HG02759 (cell line): ENCODE results near the gene DYRK1A.
A peak's percentile ranks its signal among the peaks of the same experiment; 100 is the strongest.
"Not testable (repeated sequence)": the region's sequence is repeated elsewhere in the genome, so short reads cannot be mapped to it uniquely, and the experiment has no call there.

Source experiments
- ATAC-seq: cut with Tn5 transposase; IDR thresholded peaks from one replicate; pipeline ENCODE4 v1.9.1; 2021; ENCODE audit warnings: mild to moderate bottlenecking, moderate library complexity; ENCODE audit not compliant: unreplicated experiment

Gene DYRK1A

DNA sequence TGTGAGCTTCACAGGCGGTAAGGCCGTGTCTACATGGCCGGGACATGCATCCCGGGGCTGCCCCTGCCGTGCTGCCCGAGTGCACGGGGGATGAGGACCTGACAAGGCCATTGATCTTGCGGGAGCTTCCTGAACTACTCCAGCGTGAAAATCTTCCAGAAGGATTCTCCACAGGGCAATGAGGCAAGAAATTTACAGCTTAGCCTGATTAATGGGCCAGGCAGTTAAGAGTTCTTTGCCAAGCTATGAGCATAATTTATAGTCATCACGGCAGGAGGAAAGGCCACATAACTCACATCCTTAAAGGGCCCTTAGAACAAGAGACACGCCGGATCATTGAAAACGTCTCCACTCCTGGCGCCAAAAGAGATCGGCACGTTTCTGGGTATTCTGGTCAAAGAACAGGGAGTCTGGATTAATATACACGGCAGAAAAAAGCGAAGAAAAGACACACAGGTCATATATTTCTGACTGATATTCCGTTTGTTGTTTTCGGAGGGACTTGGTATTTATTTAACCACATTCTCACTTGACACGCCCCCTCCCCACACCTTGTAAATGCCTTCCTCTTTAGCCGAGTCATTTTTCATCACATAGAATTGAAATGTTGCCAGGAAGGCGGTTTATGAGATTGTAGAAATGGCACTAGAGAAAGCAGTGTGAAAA, 180.5 kb downstream of the DYRK1A start:
- no peak for ATAC-seq

DNA sequence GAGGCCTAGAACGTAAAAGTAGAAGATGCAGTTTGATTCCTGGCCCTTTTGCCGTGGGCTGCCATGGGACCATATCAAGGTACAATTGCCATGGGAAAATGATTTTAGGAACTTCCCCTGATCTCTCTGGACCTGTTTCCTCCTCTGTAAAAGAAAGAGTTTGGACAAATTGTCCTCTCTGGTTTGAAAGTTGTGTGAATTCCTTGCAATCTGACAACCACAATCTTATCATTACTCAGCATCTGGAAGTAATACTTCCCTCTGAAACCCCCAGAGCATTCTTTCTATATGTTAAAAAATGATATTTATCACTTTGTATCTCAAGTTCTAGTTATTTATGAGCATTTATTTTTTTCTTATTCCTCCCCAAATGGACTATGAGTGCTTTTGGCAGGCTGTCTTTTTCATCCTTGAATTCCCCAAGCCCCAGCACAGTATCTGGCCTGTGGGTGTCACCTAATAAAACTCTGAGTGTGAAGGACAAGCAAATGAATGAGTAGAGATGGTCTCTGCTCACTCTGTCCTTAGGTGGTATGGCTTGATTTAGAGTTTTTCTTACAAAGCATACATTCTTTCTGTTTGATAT, 181.1 kb downstream of the DYRK1A start:
- no peak for ATAC-seq

DNA sequence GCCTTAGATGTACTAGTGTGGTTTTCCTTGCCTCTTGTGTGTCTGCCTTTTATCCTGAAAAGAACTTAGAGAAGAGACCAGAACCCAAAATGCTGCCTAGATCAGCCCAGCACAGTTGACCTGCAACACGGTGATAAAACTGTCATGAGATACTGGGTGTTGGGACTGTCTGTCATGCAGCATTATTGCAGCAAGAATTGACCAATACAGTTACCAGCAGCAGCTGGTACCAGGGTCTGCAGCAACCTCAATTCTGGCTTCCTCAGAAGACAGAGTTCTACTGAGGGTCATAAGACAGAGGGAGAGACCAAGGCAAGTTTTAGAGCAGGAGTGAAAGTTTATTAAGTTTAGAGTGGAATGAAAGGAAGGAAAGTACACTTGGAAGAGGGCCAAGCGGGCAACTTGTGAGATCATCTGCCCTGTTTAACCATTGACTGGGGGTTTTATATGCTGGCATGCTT, 182.0 kb downstream of the DYRK1A start:
- ATAC-seq, result no peak

DNA sequence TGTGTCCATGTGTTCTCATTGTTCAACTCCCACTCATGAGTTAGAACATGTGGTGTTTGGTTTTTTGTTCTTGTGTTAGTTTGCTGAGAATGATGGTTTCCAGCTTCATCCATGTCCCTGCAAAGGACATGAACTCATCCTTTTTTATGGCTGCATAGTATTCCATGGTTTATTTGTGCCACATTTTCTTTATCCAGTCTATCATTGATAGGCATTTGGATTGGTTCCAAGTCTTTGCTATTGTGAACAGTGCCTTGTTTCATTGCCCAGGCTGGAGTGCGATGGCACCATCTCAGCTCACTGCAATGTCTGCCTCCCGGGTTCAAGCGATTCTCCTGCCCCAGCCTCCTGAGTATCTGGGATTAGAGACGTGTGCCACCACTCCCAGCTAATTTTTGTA, 183.2 kb downstream of the DYRK1A start:
- ATAC-seq, result not testable (repeated sequence)

DNA sequence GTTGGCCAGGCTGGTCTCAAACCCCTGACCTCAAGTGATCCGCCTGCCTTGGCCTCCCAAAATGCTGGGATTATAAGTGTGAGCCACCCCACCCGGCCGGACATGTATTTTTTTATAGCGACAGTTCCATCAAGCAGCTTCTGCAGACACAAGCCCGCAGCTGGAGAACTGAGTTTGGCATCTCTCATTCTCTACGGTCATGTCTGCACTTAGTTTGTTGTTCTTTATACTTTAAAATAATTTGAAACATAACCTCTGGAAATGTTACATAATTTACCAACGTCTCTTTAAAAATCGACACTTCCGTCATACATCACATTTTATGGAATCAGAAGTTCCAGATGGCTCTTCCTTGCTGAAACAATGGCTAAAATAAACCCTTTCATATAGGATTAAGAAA, 183.6 kb downstream of the DYRK1A start:
- ATAC-seq, result no peak

DNA sequence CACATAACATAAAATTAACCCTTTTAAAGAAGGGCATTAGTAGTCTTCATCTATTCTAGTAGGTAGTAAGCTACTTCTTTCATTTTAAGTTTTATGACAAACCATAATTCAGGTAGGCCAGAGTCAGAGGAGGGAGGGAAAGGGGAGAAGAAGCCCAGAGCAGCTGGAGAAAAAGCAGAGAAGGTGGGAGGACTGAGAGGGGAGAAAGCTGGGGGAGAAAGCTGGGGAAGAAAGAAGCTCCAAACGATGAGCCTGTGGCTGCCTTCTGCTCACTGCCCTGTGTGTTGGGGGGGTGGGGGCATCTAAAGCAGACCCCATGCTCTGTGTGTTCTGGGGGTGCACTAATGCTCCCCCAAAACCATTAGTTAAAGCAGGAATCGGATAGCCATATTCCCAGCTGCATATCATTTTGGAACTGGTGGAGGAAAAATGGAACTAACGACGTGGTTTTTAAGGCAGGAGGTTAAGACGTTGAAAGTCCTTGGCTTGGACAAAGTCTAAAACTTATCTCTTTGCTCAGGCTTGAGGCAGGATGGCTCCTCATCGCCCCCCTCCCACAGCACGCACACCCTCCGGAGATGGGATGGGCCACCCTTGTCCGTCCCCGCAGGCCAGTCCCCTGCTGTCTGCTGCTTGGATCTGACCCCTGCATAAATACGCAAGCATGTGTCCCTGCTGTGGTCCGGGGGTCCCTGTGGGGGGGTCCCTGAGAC, 184.2 kb downstream of the DYRK1A start:
- ATAC-seq, result no peak

DNA sequence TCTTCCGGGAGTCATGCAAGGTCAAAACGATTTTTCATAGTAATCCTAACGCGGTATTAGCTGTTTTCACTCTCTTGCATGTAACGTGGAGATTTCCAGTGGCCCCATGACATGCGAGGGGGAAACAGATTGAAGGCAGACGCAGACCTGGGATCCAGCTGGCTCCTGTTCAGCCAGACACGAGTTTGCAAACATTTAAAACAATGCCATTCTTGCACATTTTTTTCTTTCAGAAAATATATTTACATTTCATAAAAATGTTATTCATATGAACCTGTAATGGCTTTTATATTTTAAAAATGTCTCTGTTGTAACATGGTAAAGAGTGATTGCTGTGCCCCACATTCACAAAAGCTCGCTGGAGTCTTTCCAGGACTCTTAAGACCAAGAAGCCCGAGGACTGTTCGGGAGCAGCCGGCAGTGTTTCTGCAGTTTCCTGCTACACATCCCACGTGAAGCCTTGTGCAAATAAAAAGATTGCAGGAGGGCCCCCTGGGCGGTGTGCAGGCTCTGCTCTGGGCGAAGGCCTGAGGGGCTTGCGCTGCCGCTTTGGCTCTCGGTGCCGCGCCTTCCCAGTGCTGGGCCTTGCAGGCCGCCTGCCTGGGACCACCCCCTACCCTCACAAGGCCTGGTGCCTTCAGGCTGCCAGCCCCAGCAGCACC, 184.9 kb downstream of the DYRK1A start:
- ATAC-seq, result no peak

DNA sequence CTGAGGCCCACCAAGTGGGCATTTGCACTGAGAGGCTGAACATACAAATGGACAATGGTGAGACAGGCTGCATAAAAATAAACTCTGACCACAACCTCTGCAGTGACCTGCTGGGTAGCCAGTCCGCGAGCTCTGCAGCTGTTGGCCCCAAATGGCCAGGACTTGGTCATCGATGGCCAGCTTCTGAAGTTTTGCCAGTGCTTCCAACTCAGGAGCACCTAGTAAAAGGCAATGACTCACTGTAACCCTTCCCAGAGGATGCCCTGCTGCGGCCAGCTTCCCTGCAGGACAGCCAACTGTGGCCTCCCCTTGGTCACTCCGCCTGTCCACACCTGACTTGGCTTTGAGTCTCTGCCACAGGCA, 185.4 kb downstream of the DYRK1A start:
- no peak for ATAC-seq

DNA sequence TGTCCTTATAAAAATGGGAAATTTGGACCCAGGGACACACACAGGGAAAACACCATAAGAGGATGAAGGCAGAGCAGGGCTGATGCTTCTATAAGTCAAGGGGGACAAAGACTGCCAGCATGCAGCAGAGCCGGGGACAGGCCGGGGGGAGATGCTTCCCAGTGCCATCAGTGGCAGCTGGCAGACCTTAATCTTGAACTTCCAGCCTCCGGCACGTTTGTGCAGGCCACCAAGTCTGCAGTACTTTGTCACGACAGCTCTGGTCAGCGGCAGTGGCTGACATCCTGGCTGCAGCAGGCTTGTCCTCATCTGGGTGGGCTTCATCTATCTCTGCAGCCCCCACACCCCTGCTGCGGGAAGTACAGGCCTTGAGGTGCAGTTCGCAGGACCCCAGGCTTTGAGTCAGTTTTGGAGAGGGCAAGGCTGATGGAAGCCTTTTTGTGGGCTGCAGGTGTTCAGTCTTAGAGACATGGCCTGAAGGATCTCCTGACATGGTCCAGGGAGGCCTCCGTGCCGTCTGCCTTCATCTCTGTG, 186.0 kb downstream of the DYRK1A start:
- no peak for ATAC-seq

DNA sequence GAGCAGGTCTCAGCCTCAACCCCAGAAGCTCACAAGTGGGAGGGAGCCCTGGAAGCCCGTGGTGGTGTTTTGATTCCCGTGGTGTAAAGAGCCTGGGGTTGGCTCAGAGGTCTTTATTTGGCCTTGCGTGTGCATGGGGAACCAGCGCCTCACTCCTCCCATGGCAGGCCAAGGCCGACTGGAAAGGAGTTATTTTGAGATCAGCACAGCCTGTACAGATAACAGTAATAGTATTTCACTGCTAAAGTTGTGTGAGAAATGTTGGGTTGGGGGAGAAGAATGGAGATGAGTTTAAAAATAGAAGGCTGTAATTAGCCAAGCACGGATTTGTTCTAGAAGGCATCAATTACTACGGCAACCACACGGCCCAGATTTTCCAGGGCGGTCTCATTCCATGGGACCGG, 186.5 kb downstream of the DYRK1A start:
- ATAC-seq, result no peak

DNA sequence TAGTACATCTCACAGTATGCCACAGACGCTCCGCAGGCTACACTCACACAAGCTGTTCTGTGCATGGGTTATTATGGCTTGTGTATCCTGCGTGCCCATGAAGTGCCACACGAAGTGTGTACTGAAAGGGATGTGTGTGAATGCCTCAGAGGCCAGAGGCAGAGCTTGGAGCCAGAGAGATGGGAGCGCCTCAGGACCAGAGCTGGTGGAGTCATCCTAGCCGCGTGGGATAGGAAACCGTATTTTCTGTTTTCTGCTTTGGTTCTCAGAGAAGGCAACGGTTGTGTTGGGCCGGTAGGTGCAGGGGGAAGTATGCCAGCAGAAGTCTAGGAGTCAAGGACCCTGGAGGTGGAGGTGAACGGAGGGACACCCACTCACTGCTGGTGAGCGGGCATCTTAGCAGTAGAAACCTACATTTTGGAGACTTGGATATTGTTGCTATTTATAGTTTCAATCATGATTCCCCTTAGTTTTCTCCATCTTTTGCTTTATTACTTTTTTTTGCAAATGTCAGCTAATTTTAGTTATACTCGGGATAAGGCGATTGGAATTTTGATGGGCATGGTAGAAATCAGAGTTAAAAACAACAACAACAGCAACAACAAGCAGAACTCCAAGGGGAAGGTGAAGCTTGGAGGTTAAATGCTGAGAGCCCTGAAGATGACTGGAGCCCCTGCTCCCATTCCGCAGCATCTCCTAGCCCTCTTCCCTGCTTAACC, 188.2 kb downstream of the DYRK1A start:
- ATAC-seq, result no peak

DNA sequence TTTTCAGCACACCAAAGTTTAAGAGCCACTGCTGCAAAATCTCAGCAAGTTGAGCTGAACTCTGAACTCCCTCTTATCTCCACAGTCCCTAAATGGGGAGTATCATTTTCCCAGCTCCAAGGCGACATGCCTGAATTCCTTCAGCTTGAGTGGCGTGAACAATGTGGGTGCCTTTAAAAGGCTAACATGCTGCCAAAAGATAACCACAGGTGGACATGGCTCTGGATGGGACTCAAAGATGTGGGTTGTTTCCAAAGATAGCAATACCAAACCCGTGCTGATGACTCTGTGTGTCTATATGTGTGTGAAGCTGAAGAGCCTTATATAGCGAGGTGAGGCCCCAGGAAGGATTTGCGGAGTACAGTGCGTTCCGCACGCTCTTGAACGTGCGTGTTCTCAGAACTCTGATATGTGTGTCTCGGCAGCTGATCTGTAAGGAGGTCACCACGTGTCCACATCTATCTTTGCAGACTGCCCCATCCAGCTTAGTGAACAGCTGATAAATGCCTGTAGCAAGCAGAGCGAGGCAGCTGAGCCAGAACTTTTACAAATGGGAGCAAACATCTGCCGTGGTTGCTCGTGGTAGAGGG, 189.2 kb downstream of the DYRK1A start:
- no peak for ATAC-seq

DNA sequence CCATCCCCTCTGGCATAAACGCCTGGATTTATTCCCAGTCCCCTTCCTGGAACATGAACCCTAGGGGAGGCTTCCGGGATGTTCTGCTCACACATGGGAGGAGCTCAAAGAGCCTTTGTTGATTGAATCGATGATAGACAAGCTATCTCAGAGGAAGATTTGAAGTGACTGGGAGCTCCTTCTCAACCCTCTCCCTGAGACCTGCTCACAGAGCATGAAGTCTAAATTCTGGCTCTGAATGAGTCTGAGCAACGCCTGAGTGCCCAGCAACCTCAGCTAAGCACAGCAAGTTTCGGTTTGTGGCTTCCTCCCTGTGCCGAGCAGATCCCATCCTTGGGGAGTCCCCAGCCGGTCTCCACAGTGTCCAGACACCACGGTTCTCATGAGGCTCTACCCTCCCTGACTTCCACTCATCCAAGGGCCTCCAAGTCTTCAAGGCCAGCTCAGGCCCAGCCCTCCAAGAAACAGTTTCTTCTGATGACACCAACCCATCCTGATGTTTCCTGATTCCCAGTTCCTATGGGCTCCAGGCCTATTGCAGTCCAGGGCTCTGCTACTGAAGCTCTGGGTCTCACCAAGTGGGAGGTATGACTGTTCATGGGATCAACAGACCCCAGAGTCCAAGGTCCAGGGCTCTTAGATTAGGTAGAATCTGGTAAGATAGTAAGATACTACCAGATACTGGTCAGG, 190.8 kb downstream of the DYRK1A start:
- ATAC-seq, result peak; percentile 98

DNA sequence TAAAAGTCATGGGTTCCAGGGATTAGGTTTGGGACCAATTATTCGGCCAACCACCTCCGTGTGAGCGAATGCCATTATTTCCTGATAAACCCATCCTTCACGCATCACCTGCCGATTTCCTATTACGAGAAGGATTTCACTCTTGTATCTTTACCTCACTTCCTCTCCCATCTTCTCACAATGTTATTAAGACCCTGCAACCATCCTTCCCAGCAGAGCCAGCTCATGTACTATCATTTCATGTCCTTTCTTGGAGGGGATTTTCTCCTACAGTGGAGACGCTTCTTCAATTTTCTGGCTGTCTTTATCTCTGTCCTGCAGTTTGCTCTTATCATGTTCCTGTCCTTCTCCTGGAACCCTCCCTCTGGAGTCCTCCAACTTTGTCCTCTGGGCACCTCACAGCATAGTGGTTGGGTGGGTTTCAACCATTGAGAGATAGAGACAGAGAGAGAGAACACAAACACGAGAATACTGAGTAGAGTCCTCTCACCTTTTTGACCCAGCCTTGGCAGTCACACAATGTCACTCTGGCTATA, 192.2 kb downstream of the DYRK1A start:
- ATAC-seq, result no peak

DNA sequence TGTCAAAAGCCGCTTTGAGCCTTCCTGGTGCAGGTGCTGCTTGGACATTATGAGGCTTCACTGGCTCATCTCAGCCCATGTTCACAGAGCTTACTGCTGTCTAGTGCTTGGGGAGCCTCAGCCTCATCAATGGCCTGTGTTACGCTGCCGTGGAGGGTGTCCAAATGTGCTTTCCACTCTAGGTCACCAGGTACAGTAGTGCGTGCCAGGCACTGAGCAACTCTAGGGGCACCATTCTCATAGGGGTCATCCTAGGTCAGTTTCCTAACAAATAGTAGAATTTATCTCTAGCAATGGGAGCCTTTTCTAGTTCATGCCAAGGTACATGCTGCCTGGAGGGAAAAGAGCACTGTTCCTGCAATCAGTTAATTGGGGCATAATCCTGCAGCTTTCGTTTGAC, 193.8 kb downstream of the DYRK1A start:
- ATAC-seq, result no peak

DNA sequence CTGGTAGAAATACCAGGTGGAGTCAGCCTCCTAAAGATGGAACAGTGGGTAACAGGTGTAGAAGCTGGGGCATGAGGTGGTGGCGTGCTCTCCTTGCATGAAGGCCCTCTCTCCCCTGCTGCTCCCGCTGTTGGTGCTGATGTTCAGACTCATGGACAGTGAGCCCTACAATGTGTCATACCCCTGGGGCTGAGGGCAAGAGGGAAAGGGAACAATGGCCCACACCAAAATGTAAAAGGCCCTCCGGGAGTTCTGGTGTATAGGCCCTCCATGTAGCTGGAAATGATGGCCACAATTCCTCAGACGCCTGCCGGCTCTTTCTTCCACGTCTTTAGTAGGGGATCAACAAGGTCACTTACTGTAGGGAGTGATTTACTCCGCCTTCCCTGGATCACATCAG, 194.9 kb downstream of the DYRK1A start:
- ATAC-seq, result no peak

DNA sequence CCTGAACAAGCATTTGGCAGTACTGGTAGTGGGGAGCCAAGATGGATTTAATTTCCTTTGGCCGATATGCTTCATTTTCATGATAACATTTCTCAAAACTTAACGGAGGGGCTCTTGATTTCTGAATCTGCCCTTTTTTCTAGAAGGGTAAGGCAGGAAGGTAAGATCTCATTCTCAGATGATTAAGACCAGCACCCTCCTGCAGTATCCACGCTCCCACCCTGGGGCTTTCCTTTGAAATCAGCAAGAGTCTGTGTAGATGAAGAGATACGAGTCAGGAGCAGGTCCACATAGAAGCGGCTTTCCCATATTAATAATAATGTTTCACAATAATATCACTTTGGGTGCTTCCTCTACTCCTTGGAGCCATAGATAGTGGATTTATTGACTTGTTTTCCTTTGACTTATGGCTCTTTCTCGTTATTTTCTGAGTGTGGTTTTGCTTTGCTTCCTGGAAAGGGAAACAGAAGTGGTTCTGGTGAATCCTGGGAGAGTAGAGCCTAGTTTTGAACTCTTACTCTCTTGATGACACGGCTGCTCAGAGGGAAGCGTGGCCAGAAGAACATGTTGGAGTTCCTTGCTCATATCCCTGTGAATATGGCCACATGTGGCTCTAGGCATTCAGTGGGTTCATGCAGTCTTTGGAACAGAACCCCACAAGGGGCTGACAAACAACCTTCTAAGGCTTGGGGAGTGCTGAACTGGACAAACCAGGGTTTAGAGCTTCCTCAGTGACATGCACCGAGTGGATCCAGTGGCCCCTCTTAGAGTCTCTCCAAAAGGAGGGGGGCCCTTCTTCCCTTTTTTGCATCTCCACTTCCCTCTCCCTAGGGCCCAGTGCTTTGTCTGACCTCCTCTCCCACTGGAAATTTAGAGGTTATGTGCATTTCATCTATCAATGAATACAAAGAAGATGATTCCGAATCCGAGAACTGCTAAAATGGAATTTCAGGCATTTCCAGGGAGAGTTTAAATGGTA, 195.7 kb downstream of the DYRK1A start:
- no peak for ATAC-seq

DNA sequence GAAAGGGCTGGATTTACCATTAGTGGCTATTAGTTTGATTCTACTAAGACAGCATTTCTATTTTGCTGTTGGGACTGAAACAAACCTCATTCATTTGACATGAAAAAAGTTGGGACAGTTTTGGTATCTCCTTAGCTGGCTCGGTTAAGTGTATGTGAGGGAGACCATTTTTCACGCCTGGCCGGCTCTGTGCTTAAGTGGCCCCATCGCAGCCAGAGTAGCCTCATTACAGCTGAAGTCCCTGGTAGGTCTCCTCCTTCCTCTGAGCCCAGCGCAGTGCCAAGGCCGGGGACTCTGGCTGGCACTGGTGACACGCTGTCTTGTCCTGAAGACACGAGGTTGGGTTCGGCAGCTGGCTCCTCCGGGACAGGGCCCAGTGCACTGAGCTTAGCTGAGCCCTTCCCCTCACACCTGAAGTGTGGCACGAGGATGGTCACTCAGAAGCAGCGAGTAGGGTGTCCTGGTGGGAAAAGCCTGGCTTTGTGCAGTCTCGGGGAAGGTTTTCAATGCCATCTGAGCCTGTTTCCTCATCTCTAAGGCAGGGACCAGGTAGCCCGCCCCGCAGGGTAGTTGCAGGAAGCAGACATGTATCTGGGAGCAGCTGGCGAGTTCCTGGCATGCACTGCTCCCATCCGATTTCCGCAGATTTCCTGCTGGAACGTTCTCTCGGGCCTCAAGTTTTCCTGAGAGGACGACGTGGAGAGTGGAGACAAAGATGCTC, 196.5 kb downstream of the DYRK1A start:
- ATAC-seq, result peak; percentile 11
